Lower leg skin (tissue), 4 donors: Measurements from ENCODE around the gene PRDM2. TPM values are rescaled to one million over a fixed set of nuclear protein-coding genes. Genes with fewer than 3 reads are reported as not detected.

Experiments used
- DNase-seq, 2 donors: peaks; one replicate each; pipeline ENCODE4 v3.0.0-alpha.2; 2019; ENCODE audit warnings: low spot score in 2 of 2
- H3K4me3 ChIP-seq: fragments of 200-600 bp; sonication (generic); 2 replicates; pipeline ENCODE4 v1.5.1; 2017; ENCODE audit warnings: mild to moderate bottlenecking, low read depth; ENCODE audit not compliant: poor library complexity, severe bottlenecking
- CTCF ChIP-seq, 3 donors: fragments of 450-650 bp; IDR thresholded peaks; one replicate each; pipeline ENCODE4 v1.5.1; 2016; ENCODE audit warnings: antibody characterized with exemption in 3 of 3, mild to moderate bottlenecking in 3 of 3, moderate library complexity in 2 of 3
- POLR2A ChIP-seq, 2 donors: fragments of 450-650 bp; IDR thresholded peaks; one replicate each; pipeline ENCODE4 v1.6.1; 2016 to 2017; ENCODE audit warnings: antibody characterized with exemption in 2 of 2, mild to moderate bottlenecking in 1 of 2, moderate library complexity in 1 of 2
- WGBS, 2 donors: methylation state at CpG; one replicate each; pipeline ENCODE4 v1.1.5; 2018; 5-methylcytosine and 5-hydroxymethylcytosine counted together
- intact Hi-C: fragments of 100-400 bp; cut with DNase I; formaldehyde crosslinking; loops from one replicate; pipeline ENCODE4 v1.15.0; 2023; ENCODE audit warnings: low total_unique reads
- total RNA-seq, 4 donors: library from RNA; depleted of rRNA; stranded (reverse); fragments of >200 nt; gene quantifications; one replicate each; pipeline ENCODE4 v1.1.0, GENCODE V29; 2016

Gene PRDM2
- total RNA-seq, 4 donors from 2014 or later: 34.7 to 69.9 (median 41.8) TPM

- WGBS, 2 donors: 50 to 54% methylated on average over 5 of the region's 5 CpGs
- no peak overlapping the region for H3K4me3 ChIP-seq
- no peak for DNase-seq
- intact Hi-C loops: no loop called here
- TF ChIP-seq POLR2A (IDR thresholded peaks at IDR 0.05) (no peak), CTCF (IDR thresholded peaks at IDR 0.05) (no peak)
Measured at GRCh38 chr1:13760921-13761320, 60.9 kb downstream of the PRDM2 start.

- 67 to 72% methylated on average over 9 of the region's 9 CpGs for WGBS, 2 donors
- H3K4me3 ChIP-seq: no peak overlapping the region
- DNase-seq: no peak
- intact Hi-C loops: no loop called here
- TF ChIP-seq POLR2A (IDR thresholded peaks at IDR 0.05): no peak
- TF ChIP-seq CTCF (IDR thresholded peaks at IDR 0.05): no peak
Measured at GRCh38 chr1:13761883-13762282, 61.9 kb downstream of the PRDM2 start.

- 82 to 83% methylated on average over 8 of the region's 8 CpGs for WGBS, 2 donors
- intact Hi-C loops: no loop called here
- TF ChIP-seq POLR2A (IDR thresholded peaks at IDR 0.05) (no peak), CTCF (IDR thresholded peaks at IDR 0.05) (no peak)
- DNase-seq: no peak
- H3K4me3 ChIP-seq: no peak overlapping the region
Measured at GRCh38 chr1:13762642-13763041, 62.7 kb downstream of the PRDM2 start.

- no peak overlapping the region for H3K4me3 ChIP-seq
- WGBS, 2 donors: 67 to 70% methylated on average over 2 of the region's 2 CpGs
- TF ChIP-seq CTCF (IDR thresholded peaks at IDR 0.05) (no peak), POLR2A (IDR thresholded peaks at IDR 0.05) (no peak)
- DNase-seq: no peak
- intact Hi-C loops: no loop called here
Measured at GRCh38 chr1:13763222-13763621, 63.2 kb downstream of the PRDM2 start.

- intact Hi-C loops: no loop called here
- 49 to 53% methylated on average over 6 of the region's 6 CpGs for WGBS, 2 donors
- no peak overlapping the region for H3K4me3 ChIP-seq
- no peak for DNase-seq
- TF ChIP-seq POLR2A (IDR thresholded peaks at IDR 0.05): no peak
- no peak for TF ChIP-seq CTCF (IDR thresholded peaks at IDR 0.05)
Measured at GRCh38 chr1:13763991-13764390, 64.0 kb downstream of the PRDM2 start.

GRCh38 chr1:13764588-13765332, 64.8 kb downstream of the PRDM2 start:
- H3K4me3 ChIP-seq: no peak overlapping the region
- no peak for DNase-seq
- 44 to 58% methylated on average over 6 of the region's 6 CpGs for WGBS, 2 donors
- TF ChIP-seq CTCF (IDR thresholded peaks at IDR 0.05) (no peak), POLR2A (IDR thresholded peaks at IDR 0.05) (no peak)
- intact Hi-C loops: no loop called here
